ENCODE results near the gene MOK.
A peak's percentile ranks its signal among the peaks of the same experiment; 100 is the strongest.

The MOK gene

DNA sequence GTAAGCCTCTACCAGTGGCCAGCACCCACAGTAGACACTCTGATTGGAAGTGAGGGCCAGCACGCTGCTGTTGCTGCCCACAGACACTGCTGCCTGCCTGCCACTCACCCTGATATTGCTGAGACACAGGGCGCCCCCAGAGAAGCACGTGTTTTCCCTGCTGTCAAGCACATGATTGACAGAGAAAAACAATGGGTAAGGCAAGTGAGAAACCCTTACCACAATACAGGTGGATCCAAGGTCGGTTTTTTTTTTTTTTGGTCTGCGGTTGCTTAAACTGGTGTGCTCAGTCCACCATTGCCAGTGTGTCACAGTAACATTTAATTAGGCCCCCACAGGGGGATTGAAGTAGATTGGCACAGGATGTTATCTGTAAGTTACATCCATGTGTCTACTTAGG lies 99.4 kb downstream of the MOK start:
- Histone ChIP-seq H3K27ac (no peak overlapping the region), H3K4me3 (ENCODE audit: low read depth in 1 of 2, low read length in 1 of 2) (no peak overlapping the region), H3K4me1 (ENCODE audit: control insufficient read depth in 1 of 2, insufficient read depth in 1 of 2, low read depth in 1 of 2, low read length in 1 of 2) (peaks cover 36 to 37% of the 10 kb centered on the region in 2 experiments), H3K36me3 (peaks cover 58% of the 10 kb centered on the region), H3K9me3 (no peaks in the 10 kb centered on the region), H3K27me3 (no peaks in the 10 kb centered on the region)
- TF ChIP-seq, protein P1, sequence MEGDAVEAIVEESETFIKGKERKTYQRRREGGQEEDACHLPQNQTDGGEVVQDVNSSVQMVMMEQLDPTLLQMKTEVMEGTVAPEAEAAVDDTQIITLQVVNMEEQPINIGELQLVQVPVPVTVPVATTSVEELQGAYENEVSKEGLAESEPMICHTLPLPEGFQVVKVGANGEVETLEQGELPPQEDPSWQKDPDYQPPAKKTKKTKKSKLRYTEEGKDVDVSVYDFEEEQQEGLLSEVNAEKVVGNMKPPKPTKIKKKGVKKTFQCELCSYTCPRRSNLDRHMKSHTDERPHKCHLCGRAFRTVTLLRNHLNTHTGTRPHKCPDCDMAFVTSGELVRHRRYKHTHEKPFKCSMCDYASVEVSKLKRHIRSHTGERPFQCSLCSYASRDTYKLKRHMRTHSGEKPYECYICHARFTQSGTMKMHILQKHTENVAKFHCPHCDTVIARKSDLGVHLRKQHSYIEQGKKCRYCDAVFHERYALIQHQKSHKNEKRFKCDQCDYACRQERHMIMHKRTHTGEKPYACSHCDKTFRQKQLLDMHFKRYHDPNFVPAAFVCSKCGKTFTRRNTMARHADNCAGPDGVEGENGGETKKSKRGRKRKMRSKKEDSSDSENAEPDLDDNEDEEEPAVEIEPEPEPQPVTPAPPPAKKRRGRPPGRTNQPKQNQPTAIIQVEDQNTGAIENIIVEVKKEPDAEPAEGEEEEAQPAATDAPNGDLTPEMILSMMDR (IDR thresholded peaks at IDR 0.05), result no peak

DNA sequence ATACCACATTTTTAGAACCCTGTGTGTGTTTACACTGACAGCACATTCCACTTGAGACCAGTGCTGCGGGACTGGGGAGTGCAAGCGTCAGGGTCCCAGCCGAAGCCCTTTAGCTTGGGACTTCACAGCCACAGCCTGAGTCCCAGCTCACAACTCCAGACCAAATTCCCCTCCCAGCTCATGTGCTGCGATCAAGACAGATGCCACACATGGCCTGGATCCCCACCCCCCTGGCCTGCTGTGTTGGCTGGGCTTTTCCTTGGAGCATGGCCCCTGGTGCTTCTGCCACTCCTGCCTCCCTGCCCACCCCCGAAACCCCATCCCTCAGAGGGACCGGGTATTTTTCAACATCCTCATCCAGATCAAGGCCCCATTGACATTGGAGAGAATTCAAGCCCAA lies 101.6 kb downstream of the MOK start:
- H3K36me3 ChIP-seq, result peaks cover 59% of the 10 kb centered on the region
- TF ChIP-seq, protein P1 (IDR thresholded peaks at IDR 0.05), result no peak
- H3K9me3 ChIP-seq, result no peaks in the 10 kb centered on the region
- no peak overlapping the region for H3K27ac ChIP-seq
- peaks cover 29 to 38% of the 10 kb centered on the region in 2 experiments for H3K4me1 ChIP-seq (ENCODE audit: control insufficient read depth in 1 of 2, insufficient read depth in 1 of 2, low read depth in 1 of 2, low read length in 1 of 2)
- H3K27me3 ChIP-seq, result no peaks in the 10 kb centered on the region
- H3K4me3 ChIP-seq (ENCODE audit: low read depth in 1 of 2, low read length in 1 of 2), result no peak overlapping the region

DNA sequence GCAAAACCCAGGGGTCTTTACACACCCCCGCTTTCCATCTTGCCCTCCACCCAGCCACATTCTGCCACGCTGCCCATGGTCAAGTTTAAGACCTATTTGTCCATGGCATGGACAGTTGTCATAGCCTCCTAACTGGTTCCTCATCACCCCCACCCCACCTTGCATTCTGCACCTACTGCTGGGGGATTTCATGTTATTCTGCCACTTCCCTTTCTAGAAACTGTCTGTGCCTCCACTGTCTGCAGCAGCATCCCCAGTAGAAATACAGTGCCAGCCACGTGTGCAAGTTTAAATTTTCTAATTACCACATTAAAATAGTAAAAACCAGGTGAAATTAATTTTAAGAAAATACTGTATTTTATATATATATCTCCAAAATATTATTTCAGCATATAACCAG lies 102.0 kb downstream of the MOK start:
- TF ChIP-seq, protein P1 (IDR thresholded peaks at IDR 0.05), result no peak
- Histone ChIP-seq H3K9me3 (no peaks in the 10 kb centered on the region), H3K27me3 (no peaks in the 10 kb centered on the region), H3K4me1 (ENCODE audit: control insufficient read depth in 1 of 2, insufficient read depth in 1 of 2, low read depth in 1 of 2, low read length in 1 of 2) (peaks cover 29 to 41% of the 10 kb centered on the region in 2 experiments), H3K36me3 (peaks cover 59% of the 10 kb centered on the region), H3K27ac (no peak overlapping the region), H3K4me3 (ENCODE audit: low read depth in 1 of 2, low read length in 1 of 2) (no peak overlapping the region)

DNA sequence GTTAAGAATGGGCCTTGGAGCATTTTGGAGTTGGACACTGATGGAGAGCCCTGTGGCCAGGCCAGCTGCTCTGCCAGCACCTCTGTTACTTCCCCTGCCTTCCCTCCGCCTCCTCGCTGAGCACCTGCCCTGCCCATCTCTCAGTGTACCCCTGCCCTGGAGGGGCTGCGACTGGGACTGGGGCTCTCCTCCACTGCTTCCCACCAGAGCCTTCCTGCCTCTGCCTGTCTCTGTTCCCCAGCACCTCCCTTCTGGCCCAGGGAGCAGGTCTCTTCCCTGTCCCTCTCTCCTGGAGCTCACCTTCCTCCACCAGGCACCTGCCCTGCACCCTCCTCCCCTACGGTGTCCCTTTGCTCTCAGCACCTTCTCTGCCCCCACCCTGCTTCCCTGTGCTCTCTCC lies 103.2 kb downstream of the MOK start:
- H3K4me1 ChIP-seq (ENCODE audit: control insufficient read depth in 1 of 2, insufficient read depth in 1 of 2, low read depth in 1 of 2, low read length in 1 of 2), result peaks cover 34 to 48% of the 10 kb centered on the region in 2 experiments
- H3K27ac ChIP-seq, result peak overlapping the region; percentile 32
- TF ChIP-seq, protein P1 (IDR thresholded peaks at IDR 0.05), result no peak
- no peaks in the 10 kb centered on the region for H3K9me3 ChIP-seq
- H3K4me3 ChIP-seq (ENCODE audit: low read depth in 1 of 2, low read length in 1 of 2), result no peak overlapping the region
- H3K27me3 ChIP-seq, result no peaks in the 10 kb centered on the region
- peaks cover 61% of the 10 kb centered on the region for H3K36me3 ChIP-seq

DNA sequence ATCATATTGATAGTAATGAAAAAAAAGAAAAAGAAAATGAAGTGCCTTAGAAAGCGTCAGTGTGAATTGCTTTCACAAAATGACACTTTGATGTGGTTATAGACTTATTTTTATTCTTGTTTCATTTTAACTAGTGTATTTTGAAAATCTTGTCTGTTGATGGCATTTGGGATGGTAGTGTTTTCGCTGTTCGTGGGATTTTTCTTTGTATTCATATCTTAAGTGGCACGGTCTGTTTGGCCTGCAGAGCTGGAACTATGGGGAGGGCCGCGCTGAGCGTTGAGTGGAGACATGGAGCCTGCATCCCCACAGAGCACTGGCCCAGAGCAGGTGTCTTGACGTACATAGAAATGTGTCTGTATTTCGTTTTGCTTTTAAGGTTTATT lies 103.6 kb downstream of the MOK start:
- Histone ChIP-seq H3K36me3 (peaks cover 61% of the 10 kb centered on the region), H3K4me3 (ENCODE audit: low read depth in 1 of 2, low read length in 1 of 2) (no peak overlapping the region), H3K27ac (peak overlapping the region; percentile 32), H3K9me3 (no peaks in the 10 kb centered on the region), H3K27me3 (no peaks in the 10 kb centered on the region), H3K4me1 (ENCODE audit: control insufficient read depth in 1 of 2, insufficient read depth in 1 of 2, low read depth in 1 of 2, low read length in 1 of 2) (peaks cover 34 to 48% of the 10 kb centered on the region in 2 experiments)
- TF ChIP-seq, protein P1 (IDR thresholded peaks at IDR 0.05), result no peak
